Neural cell (in vitro differentiated cells): Measurements from ENCODE around the gene TICAM1. TPM values are rescaled to one million over a fixed set of nuclear protein-coding genes. Genes with fewer than 3 reads are reported as not detected.

ENCODE experiments used
- H2AFZ ChIP-seq: fragments of 200-600, 300-800 bp; sonication (generic), shearing (Covaris generic); 2 replicates; pipeline ENCODE4 v1.6.0; 2014; ENCODE audit warnings: low read depth, mild to moderate bottlenecking, antibody characterized with exemption, low read length, moderate library complexity
- H3F3A ChIP-seq: fragments of 200-600 bp; shearing (Covaris generic); 2 replicates; pipeline ENCODE4 v1.6.1; 2016; ENCODE audit warnings: mild to moderate bottlenecking, moderate library complexity, mixed read lengths, antibody characterized with exemption, low read length; ENCODE audit not compliant: insufficient read depth, poor library complexity, severe bottlenecking
- H3K27ac ChIP-seq: fragments of 200-600, 300-800 bp; sonication (generic), shearing (Covaris generic); 2 replicates; pipeline ENCODE4 v1.5.1; 2014; ENCODE audit warnings: mild to moderate bottlenecking, low read length, moderate library complexity
- H3K27me3 ChIP-seq: fragments of 300-800, 200-600 bp; sonication (generic), shearing (Covaris generic); 2 replicates; pipeline ENCODE4 v1.6.0; 2014; ENCODE audit warnings: mild to moderate bottlenecking, low read depth, low read length, moderate library complexity; ENCODE audit not compliant: insufficient read depth
- H3K36me3 ChIP-seq: fragments of 300-800, 200-600 bp; sonication (generic), shearing (Covaris generic); 2 replicates; pipeline ENCODE4 v1.5.1; 2014; ENCODE audit warnings: mild to moderate bottlenecking, antibody characterized with exemption, low read length, moderate library complexity; ENCODE audit not compliant: insufficient read depth
- H3K4me2 ChIP-seq: fragments of 300-800, 200-600 bp; sonication (generic), shearing (Covaris generic); 2 replicates; pipeline ENCODE4 v1.6.0; 2014; ENCODE audit warnings: mild to moderate bottlenecking, low read length
- H3K4me3 ChIP-seq: fragments of 300-800, 200-600 bp; sonication (generic), shearing (Covaris generic); 2 replicates; pipeline ENCODE4 v1.5.1; 2014; ENCODE audit warnings: mild to moderate bottlenecking, low read length, moderate library complexity
- H3K79me2 ChIP-seq: fragments of 200-600 bp; shearing (Covaris generic); replicated peaks from 2 replicates; pipeline ENCODE4 v1.6.0; 2014; ENCODE audit warnings: mild to moderate bottlenecking, low read length, moderate library complexity; ENCODE audit not compliant: insufficient read depth
- H3K9ac ChIP-seq: fragments of 300-800, 200-600 bp; sonication (generic), shearing (Covaris generic); 2 replicates; pipeline ENCODE4 v1.6.1; 2016; ENCODE audit warnings: mild to moderate bottlenecking, low read length, mixed read lengths
- H3K9me2 ChIP-seq: fragments of 200-600 bp; shearing (Covaris generic); 2 replicates; pipeline ENCODE4 v1.6.1; 2016; ENCODE audit warnings: mild to moderate bottlenecking, low read length, mixed read lengths; ENCODE audit not compliant: insufficient read depth
- H3K9me3 ChIP-seq: fragments of 200-600, 300-800 bp; sonication (generic), shearing (Covaris generic); 2 replicates; pipeline ENCODE4 v1.6.1; 2016; ENCODE audit warnings: mild to moderate bottlenecking, mixed run types, low read length, moderate library complexity, mixed read lengths
- H4K20me1 ChIP-seq: fragments of 200-600 bp; shearing (Covaris generic); 2 replicates; pipeline ENCODE4 v1.6.1; 2016; ENCODE audit warnings: mild to moderate bottlenecking, mixed run types; ENCODE audit not compliant: insufficient read depth
- CTCF ChIP-seq: fragments of 450-650 bp; IDR thresholded peaks from 2 replicates; pipeline ENCODE4 v1.5.1; 2014; ENCODE audit warnings: antibody characterized with exemption, mild to moderate bottlenecking, moderate library complexity; ENCODE audit not compliant: poor library complexity, severe bottlenecking
- EP300 ChIP-seq: fragments of 450-650 bp; conservative IDR thresholded peaks from 2 replicates; pipeline ENCODE4 v1.6.1; 2014; ENCODE audit warnings: antibody characterized with exemption, mild to moderate bottlenecking, moderate library complexity; ENCODE audit not compliant: poor library complexity, severe bottlenecking
- EZH2 ChIP-seq: fragments of 200-600, 300-800 bp; shearing (Covaris generic), sonication (generic); IDR thresholded peaks from 2 replicates; pipeline ENCODE4 v1.6.1; 2014; ENCODE audit warnings: antibody characterized with exemption, low read length, borderline replicate concordance, mild to moderate bottlenecking; ENCODE audit not compliant: insufficient read depth, poor library complexity, severe bottlenecking
- MXI1 ChIP-seq: fragments of 450-650 bp; conservative IDR thresholded peaks from 2 replicates; pipeline ENCODE4 v1.6.1; 2014; ENCODE audit warnings: antibody characterized with exemption, mild to moderate bottlenecking; ENCODE audit not compliant: poor library complexity, severe bottlenecking
- POLR2AphosphoS5 ChIP-seq: IDR thresholded peaks from 2 replicates; pipeline ENCODE4 v1.6.1; 2012
- RAD21 ChIP-seq: fragments of 450-650 bp; conservative IDR thresholded peaks from 2 replicates; pipeline ENCODE4 v1.6.1; 2014; ENCODE audit warnings: antibody characterized with exemption, mild to moderate bottlenecking, moderate library complexity
- REST ChIP-seq: IDR thresholded peaks from 2 replicates; pipeline ENCODE4 v1.6.1; 2012; ENCODE audit warnings: borderline replicate concordance
- SMC3 ChIP-seq: fragments of 450-650 bp; conservative IDR thresholded peaks from 2 replicates; pipeline ENCODE4 v1.6.1; 2014; ENCODE audit warnings: antibody characterized with exemption, mild to moderate bottlenecking, moderate library complexity; ENCODE audit not compliant: poor library complexity
- TAF1 ChIP-seq: IDR thresholded peaks from 2 replicates; pipeline ENCODE4 v1.6.1; 2012; ENCODE audit warnings: low read depth
- polyA plus RNA-seq: library from polyadenylated mRNA; depleted of rRNA; stranded (reverse); fragments of >200 nt; gene quantifications from 2 replicates; pipeline ENCODE4 v1.2.3, GENCODE V29; 2014

TICAM1 gene
- polyA plus RNA-seq, 1 donor from 2014 or later = not detected

GRCh38 chr19:4830332-4830731 lies 1.2 kb downstream of the TICAM1 start (continued):
- TF ChIP-seq RAD21 (no peak), POLR2AphosphoS5 (no peak), MXI1 (no peak)

DNA sequence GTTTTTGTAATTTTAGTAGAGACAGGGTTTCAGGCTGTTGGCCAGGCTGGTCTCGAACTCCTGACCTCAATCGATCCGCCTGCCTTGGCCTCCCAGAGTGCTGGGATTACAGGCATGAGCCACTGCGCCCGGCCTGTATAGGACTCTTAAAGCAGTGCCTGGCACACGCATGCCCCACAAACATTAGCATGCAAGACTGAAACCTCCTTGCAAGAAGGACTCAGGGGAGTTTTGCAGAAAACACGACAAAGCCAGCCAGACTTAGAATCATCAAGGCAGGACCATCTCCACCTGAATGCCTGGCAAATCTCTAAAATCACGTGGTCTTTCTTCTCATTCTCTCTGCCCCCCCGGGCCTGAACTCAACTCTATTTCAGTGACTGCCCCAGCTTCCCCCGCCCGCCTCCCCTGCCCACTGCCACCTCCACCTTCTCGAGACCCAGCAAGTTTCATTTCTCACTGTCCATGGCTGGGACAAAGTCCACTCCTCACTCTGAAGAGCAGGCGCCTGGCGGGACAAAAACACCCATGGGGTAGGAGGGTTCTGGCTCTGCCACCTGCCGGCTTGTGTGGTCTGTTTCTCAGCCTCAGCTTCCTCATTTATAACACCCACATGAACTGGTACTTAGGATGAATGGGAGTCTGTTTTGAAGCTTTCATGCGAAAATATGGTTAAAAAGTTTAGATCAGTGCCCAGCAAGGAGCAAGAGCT lies 2.4 kb downstream of the TICAM1 start:
- no peaks in the 10 kb centered on the region for H3K79me2 ChIP-seq
- TF ChIP-seq SMC3 (no peak), TAF1 (no peak), REST (no peak), POLR2AphosphoS5 (no peak), MXI1 (no peak), EZH2 (no peak), RAD21 (no peak), EP300 (no peak), CTCF (no peak)
- no peak overlapping the region for H3K9ac ChIP-seq

DNA sequence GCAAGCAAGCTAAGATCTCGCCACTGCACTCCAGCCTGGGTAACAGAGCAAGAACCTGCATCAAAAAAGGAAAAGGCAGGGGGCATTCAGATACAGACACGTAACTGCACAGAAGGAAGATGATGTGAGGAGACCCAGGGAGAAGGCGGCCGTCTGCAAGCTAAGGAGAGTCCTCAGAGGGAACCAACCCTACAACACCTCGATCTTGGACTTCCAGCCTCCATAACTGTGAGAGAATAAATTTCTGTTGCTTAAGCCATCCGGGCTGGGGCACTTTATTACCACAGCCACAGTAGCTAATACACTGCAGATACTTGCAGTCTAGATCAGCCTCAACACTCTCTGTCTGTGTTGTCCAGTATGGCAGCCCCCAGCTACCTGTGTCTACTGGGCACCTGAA lies 7.9 kb downstream of the TICAM1 start:
- no peaks in the 10 kb centered on the region for H3K9me3 ChIP-seq
- no peak for TF ChIP-seq CTCF
- no peak for TF ChIP-seq SMC3
- no peak for TF ChIP-seq RAD21
- TF ChIP-seq TAF1 = no peak
- TF ChIP-seq REST = no peak
- no peak for TF ChIP-seq EZH2
- no peak for TF ChIP-seq MXI1
- no peak for TF ChIP-seq EP300
- no peak for TF ChIP-seq POLR2AphosphoS5
- no peaks in the 10 kb centered on the region for H3K27me3 ChIP-seq
- no peak overlapping the region for H3K9ac ChIP-seq
- no peak overlapping the region for H3K27ac ChIP-seq
- H4K20me1 ChIP-seq = no peaks in the 10 kb centered on the region
- H3K4me2 ChIP-seq = no peak overlapping the region
- H2AFZ ChIP-seq = no peak overlapping the region
- H3K9me2 ChIP-seq = no peaks in the 10 kb centered on the region
- H3F3A ChIP-seq = no peaks in the 10 kb centered on the region
- no peak overlapping the region for H3K4me3 ChIP-seq
- no peaks in the 10 kb centered on the region for H3K79me2 ChIP-seq
- no peaks in the 10 kb centered on the region for H3K36me3 ChIP-seq

More for the DNA sequence above, 2.4 kb downstream of the TICAM1 start:
- Histone ChIP-seq H3K36me3 (no peaks in the 10 kb centered on the region), H3K4me3 (no peak overlapping the region), H3F3A (no peaks in the 10 kb centered on the region), H3K9me3 (no peaks in the 10 kb centered on the region), H2AFZ (no peak overlapping the region), H3K9me2 (no peaks in the 10 kb centered on the region), H4K20me1 (no peaks in the 10 kb centered on the region), H3K27me3 (peaks cover 14% of the 10 kb centered on the region), H3K4me2 (no peak overlapping the region), H3K27ac (no peak overlapping the region)
